ENCODE results near the gene KIF5C.

Gene KIF5C

GRCh38 chr2:149056541-149057255 lies 181.7 kb downstream of the KIF5C start:
- no peak for FAIRE-seq

- FAIRE-seq, result no peak
Observed at GRCh38 chr2:149057401-149057800, 182.4 kb downstream of the KIF5C start.

DNA sequence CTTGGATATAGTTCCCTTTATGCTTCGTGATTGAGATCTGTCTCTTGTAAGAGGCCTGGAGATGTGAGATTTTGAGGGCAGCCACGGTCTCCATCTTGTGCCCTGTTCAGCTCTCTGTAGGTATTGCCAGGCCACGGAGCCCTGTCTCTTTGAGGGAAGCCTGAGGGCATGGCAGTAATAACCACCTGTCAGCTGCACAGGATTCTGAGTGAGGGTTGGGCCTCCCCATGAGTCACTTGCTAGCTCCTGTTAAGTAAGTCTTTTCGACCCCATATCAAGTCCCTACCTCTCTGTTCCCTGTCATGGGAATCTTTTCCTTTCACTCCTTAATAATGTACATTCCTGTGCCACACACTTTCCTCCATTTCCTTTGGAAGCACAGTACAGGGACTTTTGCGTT lies 183.9 kb downstream of the KIF5C start:
- FAIRE-seq, result no peak

DNA sequence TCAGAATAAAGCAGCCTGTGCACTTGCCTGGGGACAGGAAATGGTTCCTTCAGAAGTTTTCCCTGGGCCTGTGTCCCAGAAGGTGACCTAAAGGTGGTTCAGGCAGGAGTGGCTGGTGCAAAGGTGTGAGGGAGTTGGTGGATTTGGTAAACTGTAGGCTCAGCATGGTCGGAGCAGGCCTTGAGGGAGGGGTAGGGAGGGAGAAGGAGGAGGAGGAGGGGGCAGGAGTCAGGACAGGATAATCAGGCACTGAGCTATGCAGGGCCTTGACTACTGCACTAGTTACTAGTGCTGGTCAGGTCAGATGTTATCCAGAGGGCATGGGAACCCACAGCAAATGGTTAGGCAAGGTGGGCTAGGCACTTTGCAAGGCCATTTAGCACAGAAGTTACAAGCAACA lies 184.8 kb downstream of the KIF5C start:
- FAIRE-seq, result no peak

GRCh38 chr2:149061133-149061745 lies 186.2 kb downstream of the KIF5C start:
- no peak for FAIRE-seq

GRCh38 chr2:149062531-149062930 lies 187.5 kb downstream of the KIF5C start:
- no peak for FAIRE-seq

GRCh38 chr2:149063177-149063576 lies 188.2 kb downstream of the KIF5C start:
- no peak for FAIRE-seq

DNA sequence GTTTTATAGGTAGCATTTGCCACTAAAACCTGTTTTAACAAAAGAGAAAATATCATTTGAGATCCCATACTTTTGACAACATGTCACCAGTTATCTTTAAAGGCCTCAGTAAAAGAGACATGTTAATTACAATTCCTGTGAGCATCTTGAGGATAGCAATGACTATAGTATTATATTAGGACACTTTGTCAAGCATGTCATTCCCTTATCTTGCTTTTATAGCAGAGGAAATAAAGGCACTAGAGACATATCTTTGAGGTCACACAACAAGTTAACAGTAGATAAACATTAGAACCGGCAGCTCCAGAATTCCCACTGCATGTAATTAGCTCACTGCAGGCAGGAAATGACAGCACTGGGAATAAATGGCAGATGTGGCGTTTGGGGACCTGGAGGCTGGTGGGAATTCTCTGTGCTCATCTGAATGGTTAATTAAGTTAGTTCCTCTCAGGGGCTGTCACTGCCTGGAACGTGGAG lies 189.4 kb downstream of the KIF5C start:
- FAIRE-seq, result peak; percentile 36

DNA sequence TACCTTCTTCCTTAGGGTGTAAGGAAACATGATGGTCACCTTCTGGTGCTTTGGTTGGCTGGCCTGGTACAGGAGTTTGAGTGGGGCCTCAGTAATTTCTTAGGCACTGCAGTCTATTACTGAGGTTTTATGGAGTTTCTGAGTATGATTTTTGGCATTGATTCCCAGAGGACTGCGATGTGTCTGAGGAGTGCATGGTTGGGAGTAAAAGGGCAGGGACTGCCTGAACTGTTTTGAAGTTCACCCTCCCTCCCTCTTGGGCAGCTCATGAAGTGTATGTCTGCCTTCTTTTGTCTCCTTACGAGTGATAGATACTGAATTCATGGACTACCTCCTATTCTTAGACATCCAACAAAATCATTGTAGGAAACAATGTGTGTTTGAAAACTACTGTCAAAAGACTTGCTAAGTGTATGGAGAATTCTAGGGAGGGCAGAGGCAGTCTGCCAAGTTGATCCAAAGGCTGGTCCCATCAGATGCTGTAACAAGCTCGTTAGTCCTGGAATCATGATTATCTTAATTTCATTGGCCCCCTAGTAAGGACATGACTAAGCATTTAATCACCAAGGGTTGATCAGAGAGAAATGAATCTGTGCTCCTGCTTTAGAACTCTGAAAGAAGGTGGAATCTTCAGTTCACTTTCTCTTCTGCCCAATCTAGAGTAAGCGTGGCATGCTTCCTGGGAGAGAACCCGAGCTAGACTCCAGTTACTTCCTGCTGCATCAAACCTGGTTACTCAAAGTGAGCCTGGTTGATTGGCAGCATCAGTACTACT lies 190.0 kb downstream of the KIF5C start:
- FAIRE-seq, result no peak

GRCh38 chr2:149068225-149068995 lies 193.4 kb downstream of the KIF5C start:
- FAIRE-seq, result no peak

GRCh38 chr2:149068996-149069888 lies 194.2 kb downstream of the KIF5C start:
- FAIRE-seq, result no peak

- no peak for FAIRE-seq
Observed at GRCh38 chr2:149070681-149071320, 195.8 kb downstream of the KIF5C start.

- no peak for FAIRE-seq
Observed at GRCh38 chr2:149075105-149075504, 200.1 kb downstream of the KIF5C start.

GRCh38 chr2:149075853-149076252 lies 200.8 kb downstream of the KIF5C start:
- FAIRE-seq, result no peak
